Inflammatory macrophage (primary cell): Measurements from ENCODE around the gene TCEAL3.
"Not testable (repeated sequence)": the region's sequence is repeated elsewhere in the genome, so short reads cannot be mapped to it uniquely, and the experiment has no call there.

Experiments used
- DNase-seq, 2 donors: peaks; one replicate each; pipeline ENCODE4 v3.0.0-alpha.2; 2020 to 2022
- total RNA-seq, 18 experiments: gene quantifications; one replicate each; lab custom pipeline; 2026; ENCODE audit warnings: mixed read lengths in 6 of 18, inconsistent platforms in 2 of 18; lab: John Stamatoyannopoulos, UW

TCEAL3 gene, protein sequence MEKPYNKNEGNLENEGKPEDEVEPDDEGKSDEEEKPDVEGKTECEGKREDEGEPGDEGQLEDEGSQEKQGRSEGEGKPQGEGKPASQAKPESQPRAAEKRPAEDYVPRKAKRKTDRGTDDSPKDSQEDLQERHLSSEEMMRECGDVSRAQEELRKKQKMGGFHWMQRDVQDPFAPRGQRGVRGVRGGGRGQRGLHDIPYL
- total RNA-seq = 2.1 to 15.1 (median 7.7) reads per million in 18 experiments

DNA sequence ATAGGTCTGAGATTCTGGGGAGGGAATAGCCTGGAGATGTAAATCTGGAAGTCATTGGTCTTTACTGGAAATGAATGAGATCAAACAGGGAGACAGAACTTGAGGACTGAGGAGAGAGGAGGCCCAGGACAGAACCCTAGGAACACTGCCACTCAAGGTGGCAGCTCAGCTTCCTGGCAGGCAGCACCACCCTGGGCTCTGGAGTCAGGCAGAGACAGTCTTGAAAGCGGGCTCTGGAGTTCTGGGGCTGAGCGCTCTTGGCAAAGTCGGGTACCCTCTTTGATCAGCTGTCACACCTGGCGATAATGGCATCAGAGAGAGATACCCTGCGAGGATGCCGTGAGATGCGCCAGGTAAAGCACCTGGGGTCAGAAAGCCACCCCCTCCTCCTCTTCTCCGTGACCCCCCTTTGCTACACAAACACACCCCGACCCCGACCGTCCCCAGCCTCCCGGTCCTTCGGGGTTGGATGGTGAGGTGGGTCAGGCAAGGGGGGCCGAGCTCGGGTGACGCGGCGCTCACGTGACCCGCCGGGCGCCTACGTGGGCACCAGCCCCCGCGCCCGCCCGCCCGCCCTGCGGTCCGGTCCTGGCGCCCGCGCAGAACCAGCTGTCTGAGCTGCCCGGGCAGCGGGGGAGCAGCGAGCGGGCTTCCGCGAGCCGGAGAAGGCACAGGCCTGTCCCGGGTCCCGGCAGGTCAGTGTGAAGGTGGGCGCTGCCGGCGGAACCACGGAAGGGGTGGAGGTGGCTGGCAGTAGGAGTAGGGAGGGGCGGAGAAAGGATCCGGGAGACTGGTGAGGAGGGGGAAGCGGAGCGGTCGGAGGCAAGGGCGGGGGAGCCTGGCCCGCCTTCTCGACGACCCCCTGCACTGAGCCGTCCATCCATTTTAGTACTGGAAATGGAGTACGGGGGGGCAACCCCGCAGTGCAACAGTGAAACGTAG, at the start of gene TCEAL3:
Gene TCEAL3 (plus strand): TSS at position 600 of the 942 bp plus-strand sequence. CDS start 1,102 bp downstream, outside the sequence.
- peak; percentile 2 to 13 for DNase-seq

DNA sequence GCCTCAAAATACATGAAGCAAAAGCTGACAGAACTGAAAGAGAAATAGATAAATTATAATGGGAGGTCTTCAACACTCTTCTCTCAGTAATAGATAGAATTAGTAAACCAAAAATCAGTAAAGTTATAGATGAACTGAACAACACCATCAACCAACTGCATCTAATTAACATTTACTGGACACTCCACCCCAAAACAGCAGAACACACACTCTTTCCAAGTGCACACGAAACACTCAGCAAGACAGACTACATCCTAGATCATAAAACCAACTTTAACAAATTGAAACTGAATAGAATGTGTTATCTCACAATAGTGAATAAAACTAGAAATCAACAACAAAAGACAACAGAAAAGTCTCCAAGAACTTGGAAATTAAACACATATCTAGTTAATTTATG, 47.5 kb upstream of the TCEAL3 start:
- DNase-seq = no peak

DNA sequence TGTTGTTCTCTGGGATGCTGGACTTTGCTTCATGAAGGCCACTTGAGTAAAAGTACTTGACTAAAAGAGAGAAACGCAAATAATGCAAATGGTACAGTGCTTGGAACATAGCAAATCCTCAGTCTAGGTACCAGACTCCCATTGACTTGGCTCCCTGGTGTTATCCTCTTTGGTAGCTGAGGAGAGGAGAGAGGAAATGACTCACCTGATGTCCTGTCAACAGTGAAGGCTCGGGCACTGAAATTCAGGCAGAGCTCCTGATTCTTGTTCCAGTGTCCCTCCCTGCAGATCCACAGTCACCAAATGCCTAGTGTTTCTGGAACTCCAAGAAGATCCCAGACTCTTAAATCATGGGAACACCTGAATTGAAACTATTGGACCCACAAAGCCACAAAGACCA, 45.0 kb upstream of the TCEAL3 start:
- DNase-seq = no peak

DNA sequence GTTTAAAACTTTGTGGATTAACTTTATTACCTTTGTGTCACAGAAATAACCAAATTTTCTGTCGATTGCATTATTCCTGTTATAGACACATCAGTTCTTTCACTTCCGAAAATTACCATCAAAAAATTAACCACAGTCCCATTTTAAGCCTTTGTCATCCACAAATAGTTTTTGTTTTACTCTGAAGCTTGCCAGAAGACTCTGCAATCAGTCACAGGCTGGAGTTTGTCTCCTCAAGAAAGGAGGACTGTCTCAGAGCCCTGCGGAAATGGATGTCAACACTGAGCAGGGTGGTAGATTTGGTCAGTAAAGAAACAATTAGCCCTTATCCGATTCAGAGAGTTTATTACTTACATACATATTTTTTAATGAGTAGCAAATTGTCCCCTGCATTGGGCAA, 42.6 kb upstream of the TCEAL3 start:
- DNase-seq = no peak

DNA sequence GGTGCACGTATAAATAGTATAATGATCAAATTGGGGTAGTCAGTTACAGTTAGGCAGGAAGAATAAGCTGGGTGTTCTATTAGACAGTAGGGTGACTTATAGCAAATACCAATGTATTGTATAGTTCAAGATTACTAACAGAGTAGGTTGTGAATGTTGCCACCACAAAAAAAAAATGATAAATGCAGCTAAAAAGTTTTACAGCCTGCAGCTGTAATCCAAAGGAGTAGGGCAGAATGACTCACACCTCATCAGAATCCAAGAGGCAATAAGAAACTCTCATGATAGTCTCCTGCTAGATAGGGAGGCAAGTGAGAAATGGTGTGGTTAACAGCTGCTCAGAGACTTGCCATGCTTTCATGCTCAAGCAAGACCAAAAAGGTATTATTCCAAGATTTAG, 42.0 kb upstream of the TCEAL3 start:
- DNase-seq = no peak

DNA sequence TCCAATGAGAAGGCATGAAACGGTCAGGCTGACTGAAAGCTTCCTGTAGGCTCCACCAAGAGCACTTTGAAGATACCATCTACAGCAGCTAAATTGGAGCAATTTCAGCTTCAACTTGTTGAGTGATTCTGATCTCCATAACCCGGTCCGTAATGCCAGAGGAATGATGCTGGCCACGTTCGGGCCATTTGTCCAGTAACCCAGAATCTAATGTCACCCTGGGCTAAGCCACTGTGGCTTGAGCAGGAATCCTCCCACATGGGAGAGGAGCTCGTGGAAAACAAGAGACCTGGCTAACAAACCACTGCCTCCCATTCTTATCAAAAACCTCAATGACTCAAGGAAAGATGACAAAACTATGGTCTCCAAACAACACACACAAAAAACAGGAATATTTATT, 36.6 kb upstream of the TCEAL3 start:
- DNase-seq = no peak

DNA sequence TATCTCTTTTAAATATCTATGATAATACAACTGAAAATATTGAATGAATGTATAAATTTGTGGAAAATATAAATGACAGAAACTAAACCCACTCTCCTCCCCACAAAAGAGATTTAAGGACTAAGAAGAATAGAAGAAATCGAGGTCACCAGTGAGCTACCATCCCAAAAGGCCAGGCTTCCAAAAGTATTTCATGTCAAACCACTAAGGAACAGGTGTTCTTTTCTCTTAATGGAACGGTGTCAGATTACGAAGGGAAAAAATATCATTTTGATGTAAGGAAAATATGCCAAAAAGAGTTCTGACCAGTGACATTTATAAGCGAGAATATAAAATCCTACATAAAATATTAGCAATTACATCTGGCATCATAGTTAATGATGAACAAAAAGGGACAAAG, 36.0 kb upstream of the TCEAL3 start:
- no peak for DNase-seq

DNA sequence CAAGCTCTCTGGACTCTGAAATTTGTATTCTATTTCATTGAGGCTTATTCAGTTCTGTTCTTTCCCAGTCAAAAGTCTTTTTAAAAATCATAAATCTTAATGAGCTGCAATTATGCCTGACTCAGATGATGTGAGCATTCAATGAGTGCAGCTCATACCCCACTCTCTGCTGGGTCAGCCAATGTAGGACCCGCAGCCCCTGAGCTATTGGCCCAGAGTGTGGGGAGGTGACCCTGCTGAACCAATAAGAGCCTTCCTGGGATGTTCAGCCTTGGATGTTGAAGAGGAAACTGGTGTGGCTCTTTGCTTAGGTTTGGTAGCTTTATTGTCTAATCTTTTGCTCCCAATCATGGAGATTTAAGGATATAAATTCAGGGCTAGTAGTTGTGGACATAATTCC, 34.6 kb upstream of the TCEAL3 start:
- no peak for DNase-seq

DNA sequence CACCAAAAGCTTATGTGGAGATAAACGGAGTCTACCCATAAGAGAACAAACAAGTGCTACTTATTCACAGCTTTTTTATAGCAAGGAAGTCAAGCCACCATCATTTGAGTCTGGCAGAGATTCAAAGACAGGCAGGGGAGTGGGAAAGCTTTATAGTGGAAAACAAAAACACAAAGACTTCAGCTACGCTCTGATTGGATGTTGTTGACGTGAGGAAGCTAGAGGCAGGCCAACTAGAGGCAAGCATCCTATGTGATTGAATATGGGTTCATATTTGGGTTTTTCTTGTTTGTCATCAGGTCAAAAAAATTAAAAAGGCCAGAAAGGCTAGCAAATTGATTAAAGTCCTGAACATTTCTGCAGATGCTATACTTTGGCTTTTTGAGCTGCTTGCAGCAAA, 23.2 kb upstream of the TCEAL3 start:
- no peak for DNase-seq

DNA sequence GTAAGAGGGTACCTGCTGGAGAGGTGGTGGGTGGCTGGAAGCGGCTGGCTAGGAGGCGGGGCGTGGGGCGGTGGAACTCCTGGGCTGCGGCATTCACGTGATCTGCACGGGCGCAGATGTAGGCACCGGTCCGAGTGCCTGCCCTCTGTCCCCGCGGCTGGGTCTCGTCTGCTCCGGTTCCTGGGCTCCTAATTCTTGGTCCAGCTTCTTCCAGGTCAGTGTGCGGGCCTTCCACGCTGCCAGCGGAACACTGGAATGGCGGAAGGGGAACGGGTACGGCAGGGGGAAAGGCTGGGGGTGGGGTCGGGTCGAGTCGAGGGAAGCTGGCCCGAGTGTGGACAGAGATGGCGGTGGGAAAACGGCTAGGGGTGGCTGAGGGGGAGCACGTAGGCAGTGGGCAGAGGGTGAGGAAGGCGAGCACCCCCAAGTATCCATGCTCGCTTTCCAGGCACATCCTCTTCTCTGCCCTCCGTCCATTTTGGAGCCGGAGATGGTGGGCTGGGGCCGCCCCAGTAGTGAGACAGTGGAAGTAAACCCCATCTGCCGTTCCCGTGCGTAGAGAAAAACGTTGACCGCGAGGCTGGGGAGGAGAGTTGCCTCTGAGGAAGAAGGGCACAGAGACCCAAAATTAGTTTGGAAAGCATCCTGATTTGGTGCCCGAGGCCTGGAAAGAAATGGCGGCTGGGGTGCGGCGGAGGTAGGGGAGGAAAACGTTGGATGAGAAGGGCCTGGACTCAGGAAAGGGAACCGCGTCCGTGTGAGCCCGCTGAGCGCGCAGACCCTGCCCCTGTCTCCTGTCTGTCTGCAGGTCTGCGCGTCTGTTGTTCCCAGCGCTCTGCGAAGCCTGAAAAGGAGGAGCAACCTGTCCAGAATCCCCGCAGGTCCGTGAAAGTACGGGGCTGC, 22.1 kb upstream of the TCEAL3 start, which contains the start of gene TCEAL4:
Gene TCEAL4 (plus strand): TSS at position 105 of the 903 bp plus-strand sequence. CDS start 1,161 bp downstream, outside the sequence.
- DNase-seq = peak; percentile 4 to 24

DNA sequence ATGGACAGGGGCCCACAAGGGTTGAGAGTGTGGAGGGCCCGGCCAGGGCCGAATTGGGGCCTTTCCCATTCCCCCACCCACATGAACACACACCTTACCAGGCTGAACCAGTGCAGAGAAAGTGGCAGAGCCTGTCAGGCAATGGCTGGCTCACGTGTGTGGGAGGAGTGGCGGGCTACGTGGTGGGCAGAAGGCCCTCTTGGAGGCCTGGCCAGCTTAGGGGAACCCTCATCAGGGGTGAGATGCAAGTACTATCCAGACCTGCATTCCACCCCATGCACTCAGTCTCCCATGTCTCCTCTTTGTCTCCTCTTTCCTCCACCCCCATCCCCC, 21.5 kb upstream of the TCEAL3 start:
- DNase-seq = no peak

DNA sequence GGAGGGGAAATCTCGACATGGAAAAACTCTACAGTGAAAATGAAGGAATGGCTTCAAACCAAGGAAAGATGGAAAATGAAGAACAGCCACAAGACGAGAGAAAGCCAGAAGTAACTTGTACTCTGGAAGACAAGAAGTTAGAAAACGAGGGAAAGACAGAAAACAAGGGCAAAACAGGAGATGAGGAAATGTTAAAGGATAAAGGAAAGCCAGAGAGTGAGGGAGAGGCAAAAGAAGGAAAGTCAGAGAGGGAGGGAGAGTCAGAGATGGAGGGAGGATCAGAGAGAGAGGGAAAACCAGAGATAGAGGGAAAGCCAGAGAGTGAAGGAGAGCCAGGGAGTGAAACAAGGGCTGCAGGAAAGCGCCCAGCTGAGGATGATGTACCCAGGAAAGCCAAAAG, 21.1 kb upstream of the TCEAL3 start:
- no peak for DNase-seq

DNA sequence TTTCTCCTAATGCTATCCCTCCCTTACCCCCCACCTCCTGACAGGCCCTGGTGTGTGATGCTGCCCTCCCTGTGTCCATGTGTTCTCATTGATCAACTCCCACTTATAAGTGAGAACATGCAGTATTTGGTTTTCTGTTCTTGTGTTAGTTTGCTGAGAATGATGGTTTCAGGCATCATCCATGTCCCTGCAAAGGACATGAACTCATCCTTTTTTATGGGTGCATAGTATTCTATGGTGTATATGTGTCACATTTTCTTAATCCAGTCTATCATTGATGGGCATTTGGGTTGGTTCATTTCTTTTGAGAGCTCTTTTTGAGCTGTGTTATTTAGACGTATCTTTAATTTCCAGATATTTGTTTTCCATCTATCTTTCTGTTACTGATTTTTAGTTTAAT, 15.5 kb upstream of the TCEAL3 start:
- not testable (repeated sequence) for DNase-seq

DNA sequence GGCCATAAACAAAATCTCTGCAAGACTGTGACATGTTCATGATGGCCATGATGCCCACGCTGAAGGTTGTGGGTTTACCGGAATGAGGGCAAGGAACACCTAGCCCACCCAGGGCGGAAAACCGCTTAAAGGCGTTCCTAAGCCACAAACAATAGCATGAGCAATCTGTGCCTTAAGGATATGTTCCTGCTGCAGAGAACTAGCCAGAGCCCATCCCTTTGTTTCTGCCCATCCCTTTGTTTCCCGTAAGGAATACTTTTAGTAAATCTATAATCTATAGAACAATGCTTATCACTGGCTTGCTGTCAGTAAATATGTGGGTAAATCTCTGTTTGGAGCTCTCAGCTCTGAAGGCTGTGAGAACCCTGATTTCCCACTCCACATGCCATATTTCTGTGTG, 12.6 kb upstream of the TCEAL3 start:
- DNase-seq = not testable (repeated sequence)

DNA sequence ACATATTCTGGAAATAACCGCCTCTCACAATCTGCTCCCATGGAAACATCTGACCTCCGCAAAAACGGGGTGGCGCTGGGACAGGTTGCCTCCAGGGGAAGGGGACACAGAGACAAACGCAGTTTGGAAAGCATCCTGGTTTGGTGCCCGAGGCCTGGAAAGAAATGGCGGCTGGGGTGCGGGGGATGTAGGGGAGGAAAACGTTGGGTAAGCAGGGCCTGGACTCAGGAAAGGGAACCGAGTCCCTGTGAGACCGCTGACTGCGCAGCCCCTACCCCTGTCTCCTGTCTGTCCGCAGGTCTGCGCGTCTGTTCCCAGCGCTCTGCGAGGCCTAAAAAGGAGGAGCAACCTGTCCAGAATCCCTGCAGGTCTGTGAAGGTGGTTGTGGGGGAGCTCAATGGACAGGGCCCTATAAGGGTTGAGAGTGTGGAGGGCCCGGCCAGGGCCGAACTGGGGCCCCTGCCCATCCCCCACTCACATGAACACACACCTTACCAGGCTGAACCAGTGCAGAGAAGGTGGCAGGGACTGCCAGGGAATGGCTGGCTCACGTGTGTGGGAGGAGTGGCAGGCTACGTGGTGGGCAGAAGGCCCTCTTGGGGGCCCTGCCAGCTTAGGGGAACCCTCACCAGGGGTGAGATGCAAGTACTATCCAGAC, 672 bp downstream of the TCEAL3 start:
- DNase-seq = peak; percentile 4 to 22

DNA sequence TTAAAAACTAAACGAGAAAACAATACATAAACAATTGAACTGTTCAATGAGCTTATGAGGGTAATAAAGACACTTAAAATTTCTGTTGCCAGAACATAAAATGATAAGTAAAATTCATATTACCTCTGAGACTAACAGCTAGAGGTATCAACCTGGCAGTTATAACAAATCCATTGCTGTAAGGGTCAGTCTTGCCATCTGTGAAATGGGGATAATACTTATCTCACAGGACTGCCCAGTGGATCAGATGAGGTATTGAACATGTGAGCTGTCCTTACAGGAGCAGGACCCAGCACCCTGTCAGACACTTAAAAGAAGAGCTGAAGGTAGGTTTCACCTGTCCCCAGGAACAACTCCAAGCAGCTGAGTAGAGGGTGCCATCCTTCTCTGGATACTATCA, 2.5 kb downstream of the TCEAL3 start:
- DNase-seq = no peak

DNA sequence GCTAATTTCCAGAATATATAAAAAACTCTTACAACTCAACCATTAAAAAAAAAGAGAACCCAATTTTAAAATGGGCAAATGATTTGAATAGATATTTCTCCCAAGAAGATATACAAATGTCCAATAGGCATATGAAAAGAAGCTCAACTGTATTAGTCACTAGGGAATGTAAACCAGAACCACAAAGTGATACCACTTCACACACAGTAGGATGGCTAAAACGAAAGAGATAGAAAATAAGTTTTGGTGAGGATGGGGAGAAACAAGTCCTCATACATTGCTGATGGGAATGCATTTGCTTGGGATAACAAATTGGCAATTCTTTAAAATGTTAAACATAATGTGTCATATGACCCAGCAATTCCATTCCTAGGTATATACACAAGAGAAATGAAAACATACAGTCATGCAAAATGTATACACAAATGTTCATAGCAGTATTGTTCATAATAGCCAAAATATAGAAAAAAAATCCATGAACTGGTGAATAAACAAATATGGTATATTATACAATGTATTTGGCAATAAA, 5.7 kb downstream of the TCEAL3 start:
- DNase-seq = no peak

DNA sequence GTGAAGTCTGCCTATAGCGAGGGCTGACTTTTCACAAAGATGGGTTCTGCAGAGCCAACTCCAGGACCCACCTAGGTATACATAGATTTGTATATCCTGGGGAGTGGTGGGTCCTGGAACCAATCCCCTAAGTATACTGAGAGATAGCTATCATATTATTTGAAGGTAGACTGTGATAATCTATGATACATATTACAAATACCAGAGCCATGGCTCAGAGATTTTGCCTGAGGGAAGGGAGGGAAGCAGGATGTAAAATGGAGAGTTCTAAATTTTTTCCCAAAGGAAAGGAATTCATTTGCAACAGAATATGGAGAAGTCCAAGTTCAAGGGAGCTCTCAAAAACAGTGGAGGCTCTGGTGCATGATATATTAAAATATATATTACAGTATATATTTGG, 7.2 kb downstream of the TCEAL3 start:
- DNase-seq = no peak

DNA sequence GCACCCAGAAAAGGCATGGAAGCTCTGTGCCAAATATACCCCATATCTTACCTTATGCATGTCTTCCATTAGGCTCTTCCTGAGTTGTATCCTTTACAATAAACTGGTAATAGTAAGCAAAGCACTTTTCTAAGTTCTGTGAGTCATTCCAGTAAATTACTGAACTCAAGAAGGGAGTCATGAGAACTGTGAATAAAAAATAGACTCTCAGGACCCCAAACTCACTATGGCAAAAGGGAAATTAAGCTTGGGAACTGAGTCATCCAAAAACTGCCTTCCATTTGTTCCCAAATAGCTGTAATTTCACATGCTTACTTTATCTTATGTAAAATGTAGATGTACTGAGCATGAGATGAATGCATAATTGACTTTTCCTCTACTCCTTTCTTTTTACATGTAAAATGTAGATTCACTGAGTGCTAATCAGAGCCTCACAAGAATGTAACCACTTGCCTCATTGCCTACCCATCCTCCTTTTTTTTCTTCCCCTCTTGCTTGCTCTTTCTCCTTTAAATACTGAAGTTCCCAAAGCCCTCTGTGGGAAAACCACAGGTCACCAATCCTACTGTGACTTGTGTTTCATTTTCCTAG, 8.1 kb downstream of the TCEAL3 start:
- no peak for DNase-seq

DNA sequence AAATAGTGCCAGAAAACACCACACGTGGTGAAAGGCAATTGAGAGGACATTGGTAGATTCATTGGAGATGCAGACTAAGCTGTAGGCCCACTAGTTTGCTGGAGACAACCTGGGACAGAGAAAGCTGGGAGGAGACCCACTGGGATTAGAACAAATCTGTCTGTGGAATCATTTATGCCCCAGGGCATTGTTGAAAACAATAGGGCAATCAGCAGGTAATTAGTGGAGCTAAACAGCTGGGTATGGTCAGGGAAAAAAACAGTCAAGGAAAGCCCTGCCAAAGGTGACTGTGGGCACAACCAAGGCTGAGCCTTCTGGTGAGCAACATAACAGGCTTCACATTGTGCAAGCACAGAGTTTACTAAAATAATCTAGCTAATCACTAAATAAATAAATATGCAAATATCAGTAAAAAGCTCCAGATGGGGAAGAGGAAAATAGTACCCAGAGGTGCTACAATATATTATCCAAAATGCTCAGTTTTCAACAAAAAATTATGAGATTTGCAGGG, 9.0 kb downstream of the TCEAL3 start:
- no peak for DNase-seq

DNA sequence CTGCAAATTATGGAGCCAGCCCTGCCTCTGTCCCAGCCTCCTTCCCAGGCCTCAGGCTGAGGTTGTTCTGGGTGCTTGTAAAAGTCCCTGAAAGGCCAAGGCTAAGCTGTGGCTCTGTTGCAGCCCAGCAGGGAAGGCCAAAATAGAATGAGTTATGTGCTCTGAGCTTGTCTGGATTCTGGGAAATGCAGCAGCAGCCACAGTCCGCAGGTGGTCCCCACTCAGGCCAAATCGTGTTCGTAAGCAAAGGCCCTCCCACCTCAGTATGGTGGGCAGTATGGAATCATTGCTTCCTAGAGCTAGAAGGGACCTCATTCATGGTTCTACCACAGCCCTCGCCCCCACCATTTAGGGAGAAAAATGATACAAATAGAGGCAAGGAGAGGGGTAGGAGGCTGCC, 16.3 kb downstream of the TCEAL3 start:
- no peak for DNase-seq
